ENCODE data around the gene ATAD3A.
"Not testable (repeated sequence)": the region's sequence is repeated elsewhere in the genome, so short reads cannot be mapped to it uniquely, and the experiment has no call there.

The ATAD3A gene

DNA sequence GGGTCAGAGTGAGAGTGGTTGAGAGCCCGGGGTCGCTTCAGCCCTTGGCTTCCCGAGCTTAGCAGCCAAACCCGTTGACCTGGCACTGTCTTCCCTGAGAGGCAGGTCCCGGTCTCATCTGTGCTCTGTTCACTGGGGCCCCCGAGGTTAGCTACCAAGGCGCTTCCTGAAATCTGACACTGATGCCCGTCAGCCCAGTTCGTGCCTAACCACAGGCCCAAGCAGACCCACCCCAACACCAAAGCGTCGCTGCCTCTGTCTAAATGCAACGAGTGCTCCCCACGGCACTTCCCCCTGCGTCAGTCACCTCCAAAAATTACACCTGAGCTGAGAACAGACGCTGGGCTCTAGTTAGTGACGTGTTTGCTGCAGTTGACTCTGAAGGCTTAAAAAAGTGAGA lies 2.4 kb downstream of the ATAD3A start:
- not testable (repeated sequence) for H4K20me1 ChIP-seq (ENCODE audit: control insufficient read depth, insufficient read depth, low read depth, low read length); H3F3A ChIP-seq (ENCODE audit: control insufficient read depth, insufficient read depth); H3K9me2 ChIP-seq (replicated peaks; ENCODE audit: control insufficient read depth, low read length); H3K27ac ChIP-seq (ENCODE audit: low read depth, low read length); H3K27me3 ChIP-seq (ENCODE audit: control insufficient read depth, low read length); H3K4me1 ChIP-seq (ENCODE audit: control insufficient read depth, low read length); H3K4me3 ChIP-seq (ENCODE audit: low read length); H3K4me2 ChIP-seq (ENCODE audit: low read length); H3K9me3 ChIP-seq (ENCODE audit: control insufficient read depth, insufficient read depth, low read length)
- peaks cover 31% of the 10 kb centered on the region for H3K36me3 ChIP-seq (ENCODE audit: control insufficient read depth, low read length)
- H3K79me2 ChIP-seq (ENCODE audit: control insufficient read depth, low read length): peaks cover 55% of the 10 kb centered on the region

DNA sequence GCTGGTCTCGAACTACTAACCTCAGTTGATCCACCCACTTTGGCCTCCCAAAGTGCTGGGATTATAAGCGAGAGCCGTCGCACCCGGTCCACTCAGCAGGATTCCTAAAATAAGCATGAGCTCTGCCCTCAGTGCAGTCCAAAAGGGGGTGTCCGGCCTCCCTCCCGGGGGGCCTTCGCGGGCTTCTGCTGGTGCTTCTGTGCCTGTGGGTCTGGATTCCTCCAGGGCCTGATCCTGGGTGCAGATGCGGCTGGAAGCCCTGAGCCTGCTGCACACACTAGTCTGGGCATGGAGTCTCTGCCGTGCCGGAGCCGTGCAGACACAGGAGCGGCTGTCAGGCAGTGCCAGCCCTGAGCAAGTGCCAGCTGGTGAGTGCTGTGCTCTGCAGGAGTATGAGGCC lies 5.0 kb downstream of the ATAD3A start:
- not testable (repeated sequence) for H3K4me1 ChIP-seq (ENCODE audit: control insufficient read depth, low read length); H4K20me1 ChIP-seq (ENCODE audit: control insufficient read depth, insufficient read depth, low read depth, low read length); H3K27ac ChIP-seq (ENCODE audit: low read depth, low read length); H3F3A ChIP-seq (ENCODE audit: control insufficient read depth, insufficient read depth); H3K9me2 ChIP-seq (replicated peaks; ENCODE audit: control insufficient read depth, low read length); H3K27me3 ChIP-seq (ENCODE audit: control insufficient read depth, low read length); H3K9me3 ChIP-seq (ENCODE audit: control insufficient read depth, insufficient read depth, low read length); H3K4me2 ChIP-seq (ENCODE audit: low read length); H3K4me3 ChIP-seq (ENCODE audit: low read length)
- Histone ChIP-seq H3K36me3 (ENCODE audit: control insufficient read depth, low read length) (peaks cover 45% of the 10 kb centered on the region), H3K79me2 (ENCODE audit: control insufficient read depth, low read length) (peaks cover 42% of the 10 kb centered on the region)

DNA sequence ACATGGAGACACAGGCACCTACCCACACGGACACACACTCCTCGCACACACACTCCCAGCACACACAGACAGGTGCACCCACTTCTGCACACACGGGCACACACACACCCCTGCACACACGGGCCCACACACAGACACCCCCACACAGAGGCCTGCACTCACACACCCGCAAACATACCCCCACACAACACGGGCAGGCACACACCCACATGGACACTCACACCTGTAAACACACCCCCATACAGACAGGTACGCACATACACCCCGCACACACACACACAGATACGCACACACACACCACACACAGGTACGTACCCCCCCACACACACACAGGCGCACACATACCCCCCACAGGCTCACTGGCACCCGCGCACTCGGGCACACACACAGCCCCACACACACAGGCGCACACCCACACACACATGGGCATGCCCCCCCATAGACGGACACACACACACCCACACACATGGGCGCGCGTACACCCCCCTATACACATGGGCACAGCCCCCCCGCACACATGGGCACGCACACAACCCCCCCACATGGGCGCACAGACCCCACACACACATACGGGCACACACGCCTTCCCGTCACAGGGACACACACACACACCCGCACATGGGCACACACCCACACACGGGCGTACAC lies 6.1 kb downstream of the ATAD3A start:
- Histone ChIP-seq H3K27me3 (ENCODE audit: control insufficient read depth, low read length) (no peaks in the 10 kb centered on the region), H3F3A (ENCODE audit: control insufficient read depth, insufficient read depth) (no peaks in the 10 kb centered on the region), H3K27ac (ENCODE audit: low read depth, low read length) (no peak overlapping the region), H3K4me1 (ENCODE audit: control insufficient read depth, low read length) (no peaks in the 10 kb centered on the region), H3K4me2 (ENCODE audit: low read length) (no peak overlapping the region), H3K9me2 (replicated peaks; ENCODE audit: control insufficient read depth, low read length) (no peaks in the 10 kb centered on the region), H3K4me3 (ENCODE audit: low read length) (no peak overlapping the region), H4K20me1 (ENCODE audit: control insufficient read depth, insufficient read depth, low read depth, low read length) (no peaks in the 10 kb centered on the region), H3K36me3 (ENCODE audit: control insufficient read depth, low read length) (peaks cover 45% of the 10 kb centered on the region), H3K79me2 (ENCODE audit: control insufficient read depth, low read length) (peaks cover 32% of the 10 kb centered on the region), H3K9me3 (ENCODE audit: control insufficient read depth, insufficient read depth, low read length) (no peaks in the 10 kb centered on the region)
- TF ChIP-seq, protein P1, sequence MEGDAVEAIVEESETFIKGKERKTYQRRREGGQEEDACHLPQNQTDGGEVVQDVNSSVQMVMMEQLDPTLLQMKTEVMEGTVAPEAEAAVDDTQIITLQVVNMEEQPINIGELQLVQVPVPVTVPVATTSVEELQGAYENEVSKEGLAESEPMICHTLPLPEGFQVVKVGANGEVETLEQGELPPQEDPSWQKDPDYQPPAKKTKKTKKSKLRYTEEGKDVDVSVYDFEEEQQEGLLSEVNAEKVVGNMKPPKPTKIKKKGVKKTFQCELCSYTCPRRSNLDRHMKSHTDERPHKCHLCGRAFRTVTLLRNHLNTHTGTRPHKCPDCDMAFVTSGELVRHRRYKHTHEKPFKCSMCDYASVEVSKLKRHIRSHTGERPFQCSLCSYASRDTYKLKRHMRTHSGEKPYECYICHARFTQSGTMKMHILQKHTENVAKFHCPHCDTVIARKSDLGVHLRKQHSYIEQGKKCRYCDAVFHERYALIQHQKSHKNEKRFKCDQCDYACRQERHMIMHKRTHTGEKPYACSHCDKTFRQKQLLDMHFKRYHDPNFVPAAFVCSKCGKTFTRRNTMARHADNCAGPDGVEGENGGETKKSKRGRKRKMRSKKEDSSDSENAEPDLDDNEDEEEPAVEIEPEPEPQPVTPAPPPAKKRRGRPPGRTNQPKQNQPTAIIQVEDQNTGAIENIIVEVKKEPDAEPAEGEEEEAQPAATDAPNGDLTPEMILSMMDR (IDR thresholded peaks at IDR 0.05; ENCODE audit: low read depth, low read length, poor library complexity, severe bottlenecking): no peak
- TF ChIP-seq EZH2phosphoT487 (IDR thresholded peaks at IDR 0.05; ENCODE audit: borderline replicate concordance, low read length): no peak

- Histone ChIP-seq H3K36me3 (ENCODE audit: control insufficient read depth, low read length) (peaks cover 50% of the 10 kb centered on the region), H3K79me2 (ENCODE audit: control insufficient read depth, low read length) (peaks cover 27% of the 10 kb centered on the region)
- H3F3A ChIP-seq (ENCODE audit: control insufficient read depth, insufficient read depth); H3K27me3 ChIP-seq (ENCODE audit: control insufficient read depth, low read length); H3K9me2 ChIP-seq (replicated peaks; ENCODE audit: control insufficient read depth, low read length); H3K27ac ChIP-seq (ENCODE audit: low read depth, low read length); H3K9me3 ChIP-seq (ENCODE audit: control insufficient read depth, insufficient read depth, low read length); H4K20me1 ChIP-seq (ENCODE audit: control insufficient read depth, insufficient read depth, low read depth, low read length); H3K4me1 ChIP-seq (ENCODE audit: control insufficient read depth, low read length); H3K4me2 ChIP-seq (ENCODE audit: low read length); H3K4me3 ChIP-seq (ENCODE audit: low read length): not testable (repeated sequence)
Observed at GRCh38 chr1:1518621-1519007, 6.7 kb downstream of the ATAD3A start.

GRCh38 chr1:1519805-1520505 lies 8.0 kb downstream of the ATAD3A start:
- peaks cover 51% of the 10 kb centered on the region for H3K36me3 ChIP-seq (ENCODE audit: control insufficient read depth, low read length)

More at GRCh38 chr1:1519805-1520505, 8.0 kb downstream of the ATAD3A start:
- H3K9me3 ChIP-seq (ENCODE audit: control insufficient read depth, insufficient read depth, low read length); H3K9me2 ChIP-seq (replicated peaks; ENCODE audit: control insufficient read depth, low read length); H3K4me2 ChIP-seq (ENCODE audit: low read length); H3F3A ChIP-seq (ENCODE audit: control insufficient read depth, insufficient read depth); H3K4me1 ChIP-seq (ENCODE audit: control insufficient read depth, low read length); H4K20me1 ChIP-seq (ENCODE audit: control insufficient read depth, insufficient read depth, low read depth, low read length); H3K27ac ChIP-seq (ENCODE audit: low read depth, low read length); H3K4me3 ChIP-seq (ENCODE audit: low read length); H3K27me3 ChIP-seq (ENCODE audit: control insufficient read depth, low read length): not testable (repeated sequence)
- peaks cover 14% of the 10 kb centered on the region for H3K79me2 ChIP-seq (ENCODE audit: control insufficient read depth, low read length)
